Prostate gland (tissue), 2 donors: ENCODE measurements around the gene UBXN2A. TPM values are rescaled to one million over a fixed set of nuclear protein-coding genes. Genes with fewer than 3 reads are reported as not detected.
A peak's percentile ranks its signal among the peaks of the same experiment; 100 is the strongest.
"Not testable (repeated sequence)": the region's sequence is repeated elsewhere in the genome, so short reads cannot be mapped to it uniquely, and the experiment has no call there.

ENCODE experiments used
- DNase-seq: peaks from one replicate; pipeline ENCODE4 v3.0.0-alpha.2; 2019; ENCODE audit warnings: low spot score
- H3K27ac ChIP-seq, 2 donors: fragments of 200-600 bp; sonication (generic); 2 replicates each; pipeline ENCODE4 v1.5.1; 2017 to 2019
- H3K27me3 ChIP-seq: fragments of 200-600 bp; sonication (generic); replicated peaks from 2 replicates; pipeline ENCODE4 v1.5.1; 2019; ENCODE audit not compliant: insufficient read depth
- H3K36me3 ChIP-seq, 2 donors: fragments of 200-600 bp; sonication (generic); 1 replicate in 1 of 2; 2 replicates in 1 of 2; pipeline versions ENCODE4 v1.5.1 to v1.8.1; 2017 to 2019
- H3K4me1 ChIP-seq: fragments of 200-600 bp; sonication (generic); replicated peaks from 2 replicates; pipeline ENCODE4 v1.5.1; 2019
- H3K4me3 ChIP-seq, 2 donors: fragments of 200-600 bp; sonication (generic); 2 replicates each; pipeline ENCODE4 v1.5.1; 2017 to 2019
- H3K9me3 ChIP-seq: fragments of 200-600 bp; sonication (generic); 2 replicates; pipeline ENCODE4 v1.5.1; 2017
- POLR2A ChIP-seq: fragments of 450-650 bp; IDR thresholded peaks from one replicate; pipeline ENCODE4 v1.6.1; 2016; ENCODE audit warnings: antibody characterized with exemption, mild to moderate bottlenecking
- POLR2AphosphoS5 ChIP-seq: sonication (generic); formaldehyde crosslinking; IDR thresholded peaks from one replicate; pipeline ENCODE4 v1.6.1; 2017; ENCODE audit warnings: antibody characterized with exemption
- WGBS: methylation state at CpG from one replicate; pipeline ENCODE4 v1.1.5; 2018; 5-methylcytosine and 5-hydroxymethylcytosine counted together
- intact Hi-C: fragments of 100-400 bp; cut with DNase I; formaldehyde crosslinking; loops from one replicate; pipeline ENCODE4 v1.14.2; 2022
- total RNA-seq, 2 donors: library from RNA; depleted of rRNA; stranded (reverse); fragments of >200 nt; gene quantifications; one replicate each; pipeline ENCODE4 v1.1.0, GENCODE V29; 2016
- TF ChIP-seq, protein P1 (sequence below), 4 experiments: fragments of 200-600 bp in 2 of 4; fragments of 450-650 bp in 2 of 4; sonication (generic) in 2 of 4; IDR thresholded peaks; 1 replicate in 3 of 4; 2 replicates in 1 of 4; pipeline ENCODE4 v1.5.1; 2016 to 2019; ENCODE audit warnings: antibody characterized with exemption in 4 of 4, mild to moderate bottlenecking in 2 of 4, moderate library complexity in 2 of 4

Gene UBXN2A
- total RNA-seq, 2 donors from 2014 or later = 9.7 to 19.2 TPM

- WGBS = 43% methylated on average over 28 of the region's 37 CpGs
- intact Hi-C loops = no loop called here
- H3K36me3 ChIP-seq = no peaks in the 10 kb centered on the region
- H3K4me1 ChIP-seq = no peaks in the 10 kb centered on the region
- no peaks in the 10 kb centered on the region for H3K9me3 ChIP-seq
- H3K27me3 ChIP-seq = peaks cover 7% of the 10 kb centered on the region
- TF ChIP-seq, protein P1, sequence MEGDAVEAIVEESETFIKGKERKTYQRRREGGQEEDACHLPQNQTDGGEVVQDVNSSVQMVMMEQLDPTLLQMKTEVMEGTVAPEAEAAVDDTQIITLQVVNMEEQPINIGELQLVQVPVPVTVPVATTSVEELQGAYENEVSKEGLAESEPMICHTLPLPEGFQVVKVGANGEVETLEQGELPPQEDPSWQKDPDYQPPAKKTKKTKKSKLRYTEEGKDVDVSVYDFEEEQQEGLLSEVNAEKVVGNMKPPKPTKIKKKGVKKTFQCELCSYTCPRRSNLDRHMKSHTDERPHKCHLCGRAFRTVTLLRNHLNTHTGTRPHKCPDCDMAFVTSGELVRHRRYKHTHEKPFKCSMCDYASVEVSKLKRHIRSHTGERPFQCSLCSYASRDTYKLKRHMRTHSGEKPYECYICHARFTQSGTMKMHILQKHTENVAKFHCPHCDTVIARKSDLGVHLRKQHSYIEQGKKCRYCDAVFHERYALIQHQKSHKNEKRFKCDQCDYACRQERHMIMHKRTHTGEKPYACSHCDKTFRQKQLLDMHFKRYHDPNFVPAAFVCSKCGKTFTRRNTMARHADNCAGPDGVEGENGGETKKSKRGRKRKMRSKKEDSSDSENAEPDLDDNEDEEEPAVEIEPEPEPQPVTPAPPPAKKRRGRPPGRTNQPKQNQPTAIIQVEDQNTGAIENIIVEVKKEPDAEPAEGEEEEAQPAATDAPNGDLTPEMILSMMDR (IDR thresholded peaks at IDR 0.05) = no peak
- TF ChIP-seq POLR2AphosphoS5 (no peak), POLR2A (no peak)
- H3K4me3 ChIP-seq = peak overlapping the region in 1 of 2 donors; percentile 21
- H3K27ac ChIP-seq = no peak overlapping the region
- no peak for DNase-seq
Observed at GRCh38 chr2:24010477-24011249, 70.4 kb downstream of the UBXN2A start.

- no peak for TF ChIP-seq POLR2AphosphoS5
- TF ChIP-seq, protein P1 (IDR thresholded peaks at IDR 0.05) = no peak
- TF ChIP-seq POLR2A = no peak
- intact Hi-C loops = no loop called here
Observed at GRCh38 chr2:24011250-24012104, 71.2 kb downstream of the UBXN2A start.

GRCh38 chr2:24012521-24013188 is 72.4 kb downstream of the UBXN2A start:
- WGBS = 83% methylated on average over 9 of the region's 9 CpGs
- TF ChIP-seq POLR2AphosphoS5 (no peak), POLR2A (no peak)
- TF ChIP-seq, protein P1 (IDR thresholded peaks at IDR 0.05) = no peak
- intact Hi-C loops = no loop called here
- Histone ChIP-seq H3K4me3 (no peak overlapping the region), H3K4me1 (no peaks in the 10 kb centered on the region), H3K27me3 (peaks cover 7% of the 10 kb centered on the region), H3K27ac (no peak overlapping the region), H3K9me3 (no peaks in the 10 kb centered on the region), H3K36me3 (no peaks in the 10 kb centered on the region)
- no peak for DNase-seq

More at GRCh38 chr2:24011250-24012104, 71.2 kb downstream of the UBXN2A start:
- Histone ChIP-seq H3K27ac (no peak overlapping the region), H3K27me3 (peaks cover 7% of the 10 kb centered on the region), H3K4me3 (no peak overlapping the region), H3K9me3 (no peaks in the 10 kb centered on the region), H3K36me3 (no peaks in the 10 kb centered on the region), H3K4me1 (no peaks in the 10 kb centered on the region)
- 74% methylated on average over 7 of the region's 7 CpGs for WGBS
- no peak for DNase-seq

- H3K9me3 ChIP-seq, H3K27me3 ChIP-seq, H3K27ac ChIP-seq, H3K4me3 ChIP-seq, H3K36me3 ChIP-seq, intact Hi-C loops, H3K4me1 ChIP-seq, DNase-seq: not testable (repeated sequence)
- WGBS = 95% methylated on average over 6 of the region's 6 CpGs
Observed at GRCh38 chr2:24014902-24015301, 74.6 kb downstream of the UBXN2A start.
